NCI-H1694 (cell line): ENCODE measurements around the gene TBC1D20.

Experiments
- DNase-seq: peaks from one replicate; lab custom pipeline; 2025; lab: John Stamatoyannopoulos, UW

Gene TBC1D20

DNA sequence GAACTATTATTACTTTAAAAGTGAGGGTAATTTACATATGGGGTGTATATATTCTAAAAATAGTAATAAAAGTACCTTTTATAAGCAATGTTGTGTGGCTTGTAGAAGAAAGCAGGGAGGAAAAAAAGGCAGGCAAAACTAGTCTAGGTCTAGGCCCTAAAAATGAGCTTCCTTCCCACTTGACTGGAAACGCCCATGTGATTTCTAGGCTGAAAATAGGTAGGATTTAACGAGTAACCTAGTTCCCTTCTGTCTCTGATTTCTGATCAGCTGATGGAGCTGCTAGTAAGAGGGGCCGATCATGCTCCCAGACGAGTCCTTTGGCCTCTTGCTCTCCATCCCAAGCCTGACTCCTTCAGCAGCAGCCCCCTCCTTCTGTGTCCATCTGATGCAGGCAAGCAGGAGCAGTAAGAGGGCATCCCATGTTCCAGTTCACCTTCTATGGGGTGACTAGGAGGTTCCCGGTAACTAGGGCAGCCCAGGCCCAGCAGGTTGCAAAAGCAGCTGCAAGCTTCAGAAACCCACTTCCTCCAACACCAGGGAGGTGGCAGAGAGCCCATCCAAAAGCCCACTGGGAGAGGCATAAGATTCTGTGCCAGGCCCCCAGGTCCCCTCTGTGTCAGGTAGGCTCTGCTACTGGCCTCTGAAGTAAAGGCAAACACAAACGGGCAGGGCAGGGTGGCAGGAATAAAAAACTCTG is 24.4 kb downstream of the TBC1D20 start:
- DNase-seq = no peak

DNA sequence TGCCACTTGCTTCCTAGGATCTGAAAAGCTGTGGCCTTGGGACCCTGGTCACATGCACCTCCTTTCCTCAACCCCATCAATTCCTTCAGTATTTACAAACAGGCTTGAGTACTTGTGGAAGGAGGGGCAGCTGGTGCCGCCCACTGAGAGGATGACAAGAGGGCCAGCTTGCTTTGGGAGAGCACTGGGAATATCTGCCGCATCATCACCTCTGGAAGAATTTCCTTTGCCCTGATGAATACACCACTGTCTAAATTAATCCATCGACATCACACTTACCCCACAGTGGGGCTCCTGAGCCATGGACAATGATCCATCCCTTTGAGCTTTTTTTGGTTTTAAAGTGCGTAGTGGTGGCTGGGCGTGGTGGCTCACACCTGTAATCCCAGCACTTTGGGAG is 25.9 kb downstream of the TBC1D20 start:
- DNase-seq = no peak

DNA sequence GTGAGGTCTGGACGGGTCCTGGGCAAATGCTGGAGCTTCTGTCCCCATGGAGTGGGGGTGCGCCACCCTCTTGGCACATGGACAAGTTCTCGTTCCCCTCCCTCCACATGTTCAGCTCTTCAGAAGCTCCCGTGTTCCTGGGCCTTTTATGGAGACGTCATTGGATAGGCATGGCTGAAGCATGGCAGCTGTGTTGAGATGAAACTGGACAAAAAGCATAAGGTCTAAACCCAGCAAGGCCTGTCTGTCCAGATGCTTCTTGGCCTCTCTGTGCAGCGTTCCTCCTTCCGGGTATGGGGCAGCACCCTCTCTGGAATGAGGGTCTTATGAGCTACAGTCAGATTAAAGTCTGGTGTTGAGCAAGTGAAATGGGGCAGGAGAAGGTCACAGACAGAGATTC is 26.8 kb downstream of the TBC1D20 start:
- no peak for DNase-seq

DNA sequence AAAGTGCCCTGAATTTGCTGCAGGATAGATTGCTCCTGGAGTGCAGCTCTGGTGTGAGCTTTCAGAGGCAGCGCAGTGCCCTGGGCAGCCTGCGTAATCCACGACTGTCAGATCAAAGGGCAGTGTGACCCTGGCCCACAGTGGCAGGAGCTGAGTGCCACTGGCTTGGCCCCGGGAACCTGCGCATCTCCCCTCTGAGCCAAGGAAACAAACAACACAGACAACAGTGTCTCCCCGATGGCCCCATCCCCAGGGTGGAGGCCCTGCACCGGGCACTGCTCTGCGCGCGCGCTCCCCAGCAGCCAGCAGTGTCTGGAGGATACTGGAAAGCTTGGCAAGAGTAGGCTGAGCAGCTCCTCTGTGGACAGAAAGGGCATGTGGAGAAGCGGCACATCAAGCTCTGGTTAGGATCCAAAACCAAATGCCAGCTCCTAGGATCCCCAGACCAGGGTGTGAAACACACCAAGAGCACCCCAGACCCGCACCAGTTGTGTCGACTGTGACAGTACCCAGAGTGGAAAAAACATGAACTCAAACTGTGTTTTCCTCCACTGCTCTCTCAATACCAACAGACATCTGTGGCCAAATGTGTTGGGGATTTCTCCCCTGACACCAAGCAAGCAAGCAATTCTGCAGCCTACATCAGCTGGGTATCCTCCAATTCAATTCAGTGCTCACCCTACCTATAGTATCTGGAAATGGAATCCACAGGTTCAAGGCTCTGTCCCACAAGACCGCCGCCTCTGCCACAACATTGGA is 27.5 kb downstream of the TBC1D20 start:
- DNase-seq = no peak

DNA sequence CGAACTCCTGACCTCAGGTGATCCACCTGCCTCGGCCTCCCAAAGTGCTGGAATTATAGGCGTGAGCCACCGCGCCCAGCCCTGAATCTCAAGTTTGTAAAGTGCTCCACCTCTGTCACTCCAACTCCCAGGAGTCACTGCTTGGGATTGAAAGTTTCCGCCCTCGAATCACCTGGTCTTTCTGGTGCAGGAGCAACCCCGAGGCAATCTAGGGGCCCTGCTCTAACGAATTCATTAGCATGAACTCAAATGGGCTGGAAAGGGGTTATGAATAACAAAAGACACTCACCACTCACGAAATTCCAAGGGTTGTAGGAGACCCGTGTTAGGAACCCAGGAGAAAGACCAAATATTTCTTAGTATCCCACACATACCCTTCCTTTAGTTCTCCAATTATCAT is 28.1 kb downstream of the TBC1D20 start:
- DNase-seq = no peak

DNA sequence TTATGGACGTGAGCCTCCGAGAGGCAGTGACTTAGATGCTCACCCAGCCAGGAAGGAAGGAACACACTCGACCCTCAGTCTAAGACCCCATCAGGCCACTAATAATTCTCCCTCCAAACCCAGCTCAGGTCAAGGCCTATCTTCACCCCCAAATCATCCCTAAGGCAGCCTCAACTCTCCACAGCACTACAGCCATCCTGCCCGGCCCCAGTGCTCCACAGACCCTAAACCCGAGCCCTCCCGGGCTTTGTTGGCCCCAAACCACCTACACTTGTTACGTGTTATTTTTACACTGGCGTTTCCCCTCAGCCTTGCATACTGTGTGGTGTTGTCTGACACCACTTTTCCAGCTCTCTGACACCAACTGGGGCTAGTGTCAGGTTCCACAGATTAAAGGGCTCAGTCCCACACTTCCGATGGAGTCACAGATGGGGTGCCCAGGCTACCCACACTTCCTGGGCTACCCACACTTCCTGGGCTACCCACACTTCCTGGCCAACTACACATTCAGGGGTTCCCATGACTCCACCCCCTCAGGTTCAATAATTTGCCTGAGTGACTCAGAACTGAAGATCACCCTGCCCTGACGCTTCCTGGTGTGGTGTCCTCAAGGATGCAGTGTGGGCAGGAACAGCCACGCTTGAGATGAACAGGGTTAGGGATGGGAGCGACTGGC is 28.9 kb downstream of the TBC1D20 start:
- DNase-seq = no peak

DNA sequence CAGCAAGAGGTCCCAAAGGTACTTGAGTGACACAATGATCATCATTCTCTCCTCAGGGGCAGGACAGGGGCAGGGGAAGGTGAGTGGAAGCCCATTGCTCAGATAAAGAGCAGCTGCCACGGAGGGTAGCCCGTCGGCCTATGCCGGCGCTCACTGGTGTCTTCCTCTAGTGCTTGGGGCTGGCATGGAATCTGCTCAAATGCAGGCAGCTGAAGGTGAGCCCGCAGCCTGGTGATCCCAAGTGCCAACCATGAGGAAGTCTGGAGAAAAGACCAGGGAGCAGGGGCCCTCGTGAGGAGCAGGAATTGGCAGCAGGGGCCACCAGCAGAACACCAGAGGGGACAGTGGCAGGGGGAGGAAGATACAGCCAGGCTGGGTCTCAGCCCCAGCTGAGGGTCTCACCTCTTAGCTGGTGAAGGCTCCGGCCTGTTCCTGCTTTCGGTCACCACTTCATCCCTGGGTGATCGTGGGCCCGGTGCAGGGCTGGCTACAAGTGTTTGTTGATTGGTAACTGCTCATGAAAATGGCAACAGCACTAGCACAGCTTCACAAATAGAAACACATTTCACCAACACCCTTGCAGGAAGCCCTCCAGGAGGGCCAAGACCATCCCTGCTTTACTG is 29.5 kb downstream of the TBC1D20 start:
- DNase-seq = no peak

DNA sequence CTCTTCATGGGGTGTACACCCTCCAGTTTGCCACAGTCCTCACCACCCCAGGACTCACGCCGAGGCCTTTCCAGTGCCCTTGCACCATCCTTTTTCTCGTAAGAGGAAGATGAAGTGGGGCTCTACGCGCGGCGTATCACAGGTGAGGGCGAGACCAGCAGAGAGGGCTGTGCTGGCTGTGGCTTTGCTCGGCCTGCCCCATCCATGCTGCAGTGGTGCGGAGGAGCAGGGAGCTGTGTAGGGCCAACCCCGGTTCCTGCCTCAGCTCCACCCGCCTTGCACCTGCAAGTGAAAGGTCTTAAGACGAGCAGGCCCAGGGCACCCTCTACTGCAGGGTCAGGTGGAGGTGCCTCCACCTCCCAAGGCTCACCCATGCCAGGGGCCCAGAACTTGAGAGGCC is 30.1 kb downstream of the TBC1D20 start:
- no peak for DNase-seq

DNA sequence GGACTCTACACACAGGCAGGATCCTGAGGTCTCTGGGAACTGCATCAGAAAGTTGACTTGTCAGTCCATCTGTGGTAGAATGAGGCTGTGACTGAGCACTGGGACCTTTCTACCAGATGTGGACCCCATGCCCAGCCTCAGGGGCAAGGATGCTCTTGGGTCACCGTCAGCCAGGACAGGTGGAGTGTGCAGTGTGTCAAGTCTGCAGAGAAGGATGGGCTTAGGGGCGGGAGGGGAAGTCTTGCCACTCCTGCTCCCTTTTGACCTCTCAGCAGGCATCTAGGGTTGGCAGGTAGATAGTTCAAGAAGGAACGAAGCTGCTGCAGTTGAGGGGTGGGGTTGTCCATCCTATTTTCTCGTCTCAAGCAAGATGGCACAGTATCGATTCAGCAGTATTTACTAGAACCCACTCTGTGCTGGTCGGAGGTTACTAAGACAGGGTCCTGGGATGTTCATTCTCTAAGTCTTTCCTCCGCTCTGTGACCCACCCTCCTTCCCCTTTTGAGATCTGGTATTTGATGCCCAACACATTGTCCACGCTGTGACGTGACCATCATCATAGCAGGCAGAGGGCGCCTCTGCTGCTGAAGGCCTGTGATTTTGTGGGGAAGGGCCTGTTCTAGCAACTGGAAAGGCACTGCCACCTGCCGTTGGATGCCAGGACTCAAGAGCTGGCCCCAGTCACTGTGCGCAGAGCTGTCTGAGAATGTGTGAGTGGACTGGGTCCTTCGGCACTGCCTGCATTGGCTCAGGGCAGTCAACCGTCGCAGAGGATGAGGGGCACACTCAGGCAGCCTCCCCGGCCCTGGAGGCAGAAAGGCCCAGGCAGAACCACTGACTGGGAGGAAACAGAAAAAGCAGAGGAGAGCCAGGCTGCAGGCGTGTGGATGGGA is 31.1 kb downstream of the TBC1D20 start:
- DNase-seq = peak; percentile 45

DNA sequence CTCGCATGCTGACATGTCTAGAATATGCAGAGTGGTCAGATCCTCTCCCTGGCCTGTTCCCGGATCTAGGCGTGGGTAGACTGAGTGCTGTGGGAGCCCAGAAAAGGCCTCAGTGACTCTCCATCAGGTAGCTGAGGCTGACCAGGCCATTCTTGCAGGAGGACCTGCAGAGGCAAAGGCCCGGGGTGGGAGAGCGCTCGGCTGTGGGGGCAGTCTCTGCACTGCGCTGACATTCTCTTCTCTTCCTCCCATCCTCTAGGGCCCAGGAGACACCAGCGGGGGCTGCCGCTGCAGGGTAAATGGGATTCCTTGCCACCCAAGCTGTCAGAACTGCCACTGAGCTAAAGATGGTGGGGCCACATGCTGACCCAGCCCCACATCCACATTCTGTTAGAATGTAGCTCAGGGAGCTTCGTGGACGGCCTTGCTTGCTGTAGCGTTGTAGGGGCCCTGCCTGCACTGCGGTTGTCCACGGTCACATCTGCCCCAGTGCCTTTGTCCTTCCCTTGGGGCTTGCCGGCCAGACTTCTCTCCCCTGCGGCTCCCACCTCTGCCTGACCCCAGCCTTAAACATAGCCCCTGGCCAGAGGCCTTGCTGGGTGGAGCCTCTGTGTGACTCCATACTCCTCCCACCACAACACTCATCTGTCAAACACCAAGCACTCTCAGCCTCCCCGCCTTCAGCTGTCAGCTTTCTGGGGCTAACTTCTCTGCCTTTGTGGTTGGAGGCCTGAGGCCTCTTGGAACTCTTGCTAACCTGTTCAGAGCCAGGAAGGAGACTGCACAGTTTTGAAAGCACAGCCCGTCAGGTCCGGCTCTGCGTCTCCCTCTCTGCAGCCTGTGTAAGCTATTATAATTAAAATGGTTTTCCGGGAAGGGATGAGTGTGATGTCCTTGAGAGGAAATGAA is 32.0 kb downstream of the TBC1D20 start:
- DNase-seq = no peak

DNA sequence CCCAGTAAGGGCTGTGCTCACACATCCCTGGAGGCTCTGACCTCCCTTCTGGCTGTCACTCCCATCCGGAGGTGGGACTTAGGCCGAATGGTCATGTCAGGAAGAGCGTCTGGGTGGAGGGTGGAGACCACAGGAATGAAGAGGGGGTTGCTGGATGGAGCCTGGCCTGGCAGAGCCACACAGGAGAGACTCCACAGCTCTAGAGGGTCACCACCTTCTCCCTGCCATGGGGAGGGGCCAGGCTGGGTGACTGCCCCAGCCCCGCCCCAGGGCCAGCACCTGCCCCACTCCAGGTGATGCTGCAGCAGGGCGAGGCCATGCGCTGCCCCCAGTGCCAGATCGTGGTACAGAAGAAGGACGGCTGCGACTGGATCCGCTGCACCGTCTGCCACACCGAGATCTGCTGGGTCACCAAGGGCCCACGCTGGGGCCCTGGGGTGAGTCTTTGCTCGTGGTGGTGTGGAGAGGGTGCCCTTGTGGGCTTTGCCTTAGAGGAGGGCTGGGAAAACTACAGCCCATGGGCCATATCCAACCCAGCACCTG is 33.6 kb downstream of the TBC1D20 start:
- DNase-seq = no peak

DNA sequence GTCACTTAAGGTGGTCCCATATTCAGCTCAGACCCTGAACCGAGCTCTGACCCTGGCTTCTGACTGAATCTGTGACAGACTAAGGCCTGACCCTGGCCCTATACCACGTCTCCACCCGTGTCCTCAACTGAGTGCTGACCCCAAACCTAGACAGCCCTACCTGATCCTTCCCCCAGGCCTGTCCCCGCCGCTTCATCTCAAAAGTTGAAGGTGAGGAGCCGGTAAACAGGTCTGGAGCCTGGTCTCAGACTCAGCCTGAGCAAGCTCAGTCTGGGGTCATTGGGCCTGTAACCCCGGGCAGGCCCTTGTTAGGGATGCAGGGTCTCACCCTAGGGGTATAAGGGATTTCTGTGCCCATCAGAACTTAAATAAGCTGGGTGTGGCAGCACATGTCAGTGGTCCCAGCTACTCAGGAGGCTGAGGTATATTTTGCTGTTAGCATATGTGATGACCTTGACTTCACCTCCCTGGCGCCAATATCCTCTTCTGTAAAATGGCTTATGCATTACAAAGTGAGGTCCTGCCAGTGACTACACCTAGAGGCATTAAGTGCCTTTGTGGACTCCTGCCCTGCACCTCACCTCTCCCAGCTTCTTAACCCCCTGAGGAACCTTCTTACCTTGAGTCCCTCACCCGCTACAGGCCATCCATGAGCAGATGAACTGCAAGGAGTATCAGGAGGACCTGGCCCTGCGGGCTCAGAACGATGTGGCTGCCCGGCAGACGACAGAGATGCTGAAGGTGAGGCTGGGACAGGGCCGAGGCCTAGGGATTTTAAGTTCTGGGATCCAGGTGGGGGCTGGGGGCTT is 34.3 kb downstream of the TBC1D20 start:
- no peak for DNase-seq

DNA sequence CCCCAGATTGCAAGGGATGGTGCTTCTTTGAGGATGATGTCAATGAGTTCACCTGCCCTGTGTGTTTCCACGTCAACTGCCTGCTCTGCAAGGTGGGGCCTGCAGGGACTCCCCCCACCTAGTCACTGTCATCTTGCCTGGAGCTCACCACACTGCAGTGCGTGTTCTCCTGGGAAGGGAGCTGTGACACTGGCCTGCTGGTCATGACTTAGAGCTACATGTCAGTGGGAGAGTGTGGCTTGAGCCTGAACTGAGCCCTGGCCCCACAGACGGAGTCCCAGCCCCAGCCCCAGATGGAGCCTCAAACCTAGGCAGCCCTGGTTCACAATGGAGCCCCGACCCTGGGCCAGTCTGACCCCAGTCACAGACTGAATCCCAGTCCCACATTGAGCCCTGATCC is 34.9 kb downstream of the TBC1D20 start:
- no peak for DNase-seq

DNA sequence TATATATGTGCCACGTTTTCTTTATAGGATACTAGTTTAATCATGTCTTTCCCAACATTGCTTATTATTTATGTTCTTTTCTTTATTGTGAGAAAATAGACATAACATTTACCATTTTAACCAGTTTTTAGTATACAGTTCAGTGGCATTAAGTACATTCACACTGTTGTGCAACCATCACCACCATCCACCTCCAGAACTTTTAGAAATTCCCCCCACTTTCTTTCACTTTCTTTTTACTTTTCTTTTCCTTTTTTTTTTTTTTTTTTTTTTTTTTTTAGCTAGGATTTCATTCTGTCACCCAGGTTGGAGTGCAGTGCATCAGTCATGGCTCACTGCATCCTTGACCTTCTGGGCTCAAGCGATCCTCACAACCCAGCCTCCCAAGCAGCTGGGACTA is 35.8 kb downstream of the TBC1D20 start:
- DNase-seq = no peak

DNA sequence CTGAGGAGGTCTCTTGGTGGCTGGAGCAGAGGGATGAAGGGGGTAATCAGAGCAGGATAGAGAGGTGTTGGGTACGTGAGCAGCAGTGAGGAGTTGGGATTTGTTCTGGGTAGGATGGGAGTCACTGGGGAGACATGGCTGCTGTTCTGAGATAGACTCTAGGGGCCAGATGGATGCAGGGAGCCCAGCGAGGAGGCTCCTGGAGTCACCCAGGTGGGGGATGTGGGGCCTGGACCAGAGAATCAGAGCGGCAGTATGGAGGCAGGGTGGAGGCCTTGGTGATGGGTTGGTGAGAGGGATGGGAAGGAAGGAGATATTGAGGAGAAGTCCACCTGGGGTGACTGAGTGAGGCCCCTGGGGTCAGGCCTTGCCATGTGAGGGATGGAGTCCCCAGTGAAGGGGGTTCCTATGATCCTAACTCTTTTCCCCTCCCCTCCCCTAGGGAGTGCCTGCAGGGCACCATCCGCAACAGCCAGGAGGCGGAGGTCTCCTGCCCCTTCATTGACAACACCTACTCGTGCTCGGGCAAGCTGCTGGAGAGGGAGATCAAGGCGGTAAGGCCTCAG is 40.6 kb downstream of the TBC1D20 start:
- no peak for DNase-seq

DNA sequence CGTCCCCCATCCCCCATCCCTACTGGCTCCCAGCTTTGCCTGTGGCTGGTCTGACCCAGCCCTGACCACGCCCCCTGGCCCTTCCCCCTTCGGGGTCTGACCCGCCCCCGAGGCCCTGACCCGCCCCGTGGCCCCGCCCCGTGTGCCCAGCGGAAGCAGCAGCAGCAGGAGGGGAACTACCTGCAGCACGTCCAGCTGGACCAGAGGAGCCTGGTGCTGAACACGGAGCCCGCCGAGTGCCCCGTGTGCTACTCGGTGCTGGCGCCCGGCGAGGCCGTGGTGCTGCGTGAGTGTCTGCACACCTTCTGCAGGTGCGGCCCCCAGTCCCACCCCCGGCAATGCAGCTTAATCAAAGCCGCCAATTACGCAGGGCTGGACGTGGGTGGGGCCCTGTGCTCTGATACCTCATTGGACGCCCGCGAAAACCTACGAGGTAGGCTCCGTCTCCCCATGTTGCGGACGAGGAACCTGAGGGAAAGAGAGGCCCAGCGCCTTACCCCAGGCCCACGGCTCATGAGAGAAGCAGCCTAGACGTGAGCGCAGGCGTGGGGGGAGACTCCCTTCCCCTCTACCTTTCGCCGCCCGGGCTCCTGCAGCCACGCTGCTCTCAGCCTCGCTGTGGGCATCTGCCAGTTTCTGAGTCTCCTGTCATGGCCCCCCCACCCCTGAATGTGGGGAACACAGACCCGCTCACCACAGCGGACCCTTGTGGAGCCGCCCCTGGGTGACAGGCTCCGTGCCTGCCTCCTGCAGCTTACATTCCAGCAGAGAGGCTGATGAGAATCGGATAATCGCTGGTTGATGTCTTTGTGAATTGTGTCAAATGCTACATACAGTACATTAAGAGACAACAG is 41.4 kb downstream of the TBC1D20 start:
- no peak for DNase-seq

DNA sequence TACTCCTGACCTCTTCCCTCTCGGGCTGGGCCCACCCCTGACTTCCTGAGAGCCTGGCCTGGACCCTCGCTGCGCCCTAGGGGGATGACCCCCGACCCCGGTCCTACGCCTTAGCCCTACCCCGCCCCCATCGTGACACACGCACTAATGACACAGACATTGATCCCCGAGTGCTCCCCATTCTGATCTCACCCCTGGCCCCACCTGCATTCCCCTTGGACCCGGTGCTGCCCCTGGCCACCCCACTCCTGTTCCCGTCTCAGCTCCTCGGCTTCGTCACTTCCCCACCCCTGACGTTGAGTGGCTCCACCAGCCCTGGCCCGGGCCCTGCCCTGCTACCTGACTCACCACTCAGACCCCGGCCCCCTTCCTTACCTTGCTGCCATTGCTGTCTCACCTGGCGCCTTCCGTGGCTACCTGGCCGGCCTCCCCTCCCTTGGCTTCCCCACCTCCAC is 42.1 kb downstream of the TBC1D20 start:
- DNase-seq = no peak

DNA sequence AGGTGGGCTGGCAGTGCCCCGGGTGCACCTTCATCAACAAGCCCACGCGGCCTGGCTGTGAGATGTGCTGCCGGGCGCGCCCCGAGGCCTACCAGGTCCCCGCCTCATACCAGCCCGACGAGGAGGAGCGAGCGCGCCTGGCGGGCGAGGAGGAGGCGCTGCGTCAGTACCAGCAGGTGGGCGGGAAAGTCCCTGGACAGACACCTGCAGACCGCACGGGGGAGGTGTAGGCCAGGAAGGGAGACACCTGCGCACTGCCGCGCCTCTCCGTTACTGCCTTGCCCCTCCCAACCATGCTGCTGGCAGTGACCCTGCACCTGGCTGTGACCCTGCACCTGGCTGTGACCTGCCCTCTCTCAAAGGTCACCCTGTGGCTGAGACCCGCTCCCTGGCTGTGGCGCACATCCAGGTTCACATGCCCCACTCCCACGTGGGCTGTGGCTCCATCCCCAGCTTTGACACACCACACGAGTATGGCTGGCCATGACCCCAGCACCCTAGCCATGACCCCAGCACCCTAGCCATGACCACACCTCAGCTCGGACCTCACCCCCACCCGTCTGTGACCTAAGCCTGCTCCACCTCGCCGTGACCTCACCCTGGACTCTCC is 42.7 kb downstream of the TBC1D20 start:
- no peak for DNase-seq
